HG03575 (cell line): Measurements from ENCODE around the gene NIM1K.
A peak's percentile ranks its signal among the peaks of the same experiment; 100 is the strongest.

ENCODE experiments used
- ATAC-seq: cut with Tn5 transposase; IDR thresholded peaks from one replicate; pipeline ENCODE4 v1.9.1; 2021; ENCODE audit not compliant: unreplicated experiment, insufficient number of reproducible peaks, low FRiP score; ENCODE audit errors: extremely low read depth

The NIM1K gene

DNA sequence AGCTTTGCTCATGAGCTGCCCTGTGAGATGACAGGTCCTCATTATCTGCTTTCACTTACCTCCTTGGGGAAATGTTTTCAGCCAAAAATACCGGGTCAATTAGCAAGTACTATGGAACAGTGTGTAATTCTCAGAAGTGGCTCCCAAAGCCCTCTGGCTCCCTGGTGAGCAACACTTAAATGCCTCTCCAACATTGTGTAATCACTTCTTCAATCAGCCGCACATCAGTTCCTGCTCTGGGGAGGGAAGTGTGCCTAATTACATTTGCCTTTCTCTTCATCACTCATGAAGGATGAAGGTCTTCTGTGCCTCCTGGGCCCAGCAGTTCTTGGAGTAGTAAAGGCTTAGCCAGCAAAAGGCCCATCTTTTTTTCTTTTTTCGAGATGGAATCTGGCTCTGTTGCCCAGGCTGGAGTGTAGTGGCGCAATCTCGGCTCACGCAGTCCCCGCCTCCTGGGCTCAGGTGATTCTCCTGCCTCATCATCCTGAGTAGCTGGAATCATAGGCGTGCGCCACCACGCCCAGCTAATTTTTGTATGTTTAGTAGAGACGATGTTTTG is 23.1 kb downstream of the NIM1K start:
- ATAC-seq = no peak

DNA sequence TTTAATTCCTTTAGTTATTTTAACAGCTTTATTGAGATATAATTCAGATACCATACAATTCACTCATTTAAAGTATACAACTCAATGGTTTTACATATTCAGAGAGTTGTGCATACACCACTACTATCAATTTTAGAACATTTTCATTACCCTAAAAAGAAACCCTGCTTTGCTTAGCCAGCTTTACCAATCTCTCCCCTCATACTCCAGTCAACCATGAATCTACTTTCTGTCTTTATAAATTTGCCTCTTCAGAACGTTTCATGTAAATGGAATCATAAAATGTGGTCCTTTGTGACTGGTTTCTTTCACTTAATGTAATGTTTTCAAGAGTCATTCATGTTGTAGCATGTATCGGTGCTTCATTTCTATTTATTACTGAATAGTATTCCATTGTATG is 24.9 kb downstream of the NIM1K start:
- no peak for ATAC-seq

DNA sequence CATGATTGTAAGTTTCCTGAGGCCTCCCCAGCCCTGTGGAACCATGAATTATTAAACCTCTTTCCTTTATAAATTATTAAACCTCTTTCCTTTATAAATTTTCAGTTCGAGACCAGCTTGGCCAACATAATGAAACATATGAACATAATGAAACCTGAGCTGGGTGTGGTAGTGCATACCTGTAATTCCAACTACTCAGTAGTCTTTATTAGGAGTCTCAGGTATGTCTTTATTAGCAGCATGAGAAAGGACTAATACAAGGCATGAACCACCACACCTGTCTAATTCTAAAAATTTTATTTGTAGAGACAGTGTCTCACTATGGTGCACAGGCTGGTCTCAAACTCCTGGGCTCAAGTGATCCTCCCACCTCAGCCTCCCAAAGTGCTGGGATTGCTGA is 27.1 kb downstream of the NIM1K start:
- no peak for ATAC-seq

DNA sequence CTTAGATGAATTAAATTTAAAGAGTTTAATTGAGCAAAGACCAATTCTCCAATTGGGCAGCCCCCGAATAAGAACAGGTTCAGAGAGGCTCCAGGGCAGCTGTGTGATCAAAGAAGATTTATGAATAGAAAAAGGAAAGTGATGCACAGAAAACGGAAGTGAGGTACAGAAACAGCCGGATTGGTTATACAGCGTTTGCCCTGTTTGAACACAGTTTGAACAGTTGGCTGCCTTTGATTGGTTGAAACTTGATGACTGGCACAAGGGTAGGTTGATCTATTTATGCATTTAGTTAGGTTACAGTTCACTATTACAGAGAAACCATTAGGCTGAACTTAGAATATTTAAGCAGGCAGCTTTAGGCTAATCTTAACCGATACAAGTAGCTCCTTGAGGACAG is 29.5 kb downstream of the NIM1K start:
- ATAC-seq = no peak

DNA sequence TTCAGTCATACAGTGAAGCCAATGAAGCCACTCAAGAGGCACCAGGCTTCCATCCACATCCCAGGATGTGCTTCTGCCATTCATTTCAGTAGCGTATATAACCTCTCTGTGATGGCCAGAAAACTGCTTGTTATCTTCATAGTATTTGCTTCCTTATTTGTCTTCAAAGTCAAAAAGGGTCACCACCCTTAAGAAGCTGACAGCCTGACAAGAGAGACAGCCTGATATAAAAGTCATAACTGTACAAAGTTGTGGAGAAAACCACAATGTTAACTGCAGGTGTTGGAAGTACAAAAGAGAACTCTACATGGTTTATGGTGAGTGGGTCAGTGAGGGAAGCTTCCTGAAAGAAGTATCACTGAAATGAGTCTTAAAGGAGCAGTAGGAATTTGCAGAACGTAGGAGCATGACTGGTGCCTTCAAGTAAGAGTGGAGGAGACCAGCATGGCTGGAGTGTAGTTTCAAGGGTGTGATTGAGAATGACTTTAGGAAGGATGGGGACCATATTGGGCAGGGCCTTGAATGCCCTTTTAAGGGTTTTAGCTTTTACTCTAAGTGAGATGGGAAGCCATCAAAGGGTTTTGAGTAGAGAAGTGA is 33.7 kb downstream of the NIM1K start:
- ATAC-seq = no peak

DNA sequence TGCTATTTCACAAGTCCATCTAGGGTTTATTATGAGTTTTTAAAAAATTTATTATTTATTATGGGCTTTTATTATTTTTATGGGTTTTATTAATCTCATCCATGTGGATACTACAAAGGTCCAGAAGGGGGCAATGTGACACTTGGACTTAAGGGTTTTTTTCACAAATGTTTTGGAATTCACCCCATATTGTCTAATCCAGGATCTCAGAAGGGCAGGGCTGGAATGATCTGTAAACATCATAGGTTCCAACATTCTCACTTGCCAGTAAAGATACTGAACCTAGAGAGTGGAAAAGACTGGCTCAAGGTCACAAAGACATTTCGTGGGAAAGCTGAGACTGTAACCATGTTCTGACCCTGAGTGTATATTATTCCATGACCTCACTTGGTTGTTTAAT is 35.6 kb downstream of the NIM1K start:
- ATAC-seq = no peak

DNA sequence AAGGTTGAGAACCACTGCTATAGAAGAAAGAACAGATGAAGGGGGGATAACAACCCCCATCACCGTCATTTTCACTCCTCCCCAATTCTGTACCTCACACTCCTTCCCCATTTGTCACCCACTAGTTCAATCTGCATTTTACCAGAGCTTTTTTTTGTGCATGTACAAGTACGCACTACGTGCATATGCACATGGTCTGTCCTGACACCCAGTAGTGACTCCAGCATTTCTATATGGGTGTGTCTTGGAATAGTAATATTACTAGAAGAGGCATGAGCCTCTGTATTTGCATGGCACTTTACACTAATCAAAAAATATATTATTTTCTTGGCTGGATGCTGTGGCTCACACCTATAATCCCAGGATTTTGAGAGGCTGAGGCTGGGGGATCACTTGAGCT is 38.7 kb downstream of the NIM1K start:
- ATAC-seq = no peak

DNA sequence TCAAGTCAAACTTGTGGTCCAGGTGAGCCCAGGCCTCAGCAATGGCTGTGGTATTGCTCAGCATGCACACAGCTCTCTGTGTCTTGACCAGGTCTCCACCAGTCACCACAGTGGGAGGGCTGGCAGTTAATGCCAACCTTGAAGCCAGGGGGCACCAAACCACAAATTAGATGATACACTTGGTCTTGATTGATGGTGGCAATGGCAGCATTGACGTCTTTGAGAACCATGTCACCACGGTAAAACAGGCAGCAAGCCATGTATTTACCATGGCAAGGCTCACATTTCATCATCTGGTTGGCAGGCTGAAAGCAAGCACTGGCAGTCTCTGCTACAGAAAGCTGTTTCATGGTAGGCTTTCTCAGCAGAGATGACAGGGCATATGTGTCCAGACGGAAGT is 40.0 kb downstream of the NIM1K start:
- ATAC-seq = no peak

DNA sequence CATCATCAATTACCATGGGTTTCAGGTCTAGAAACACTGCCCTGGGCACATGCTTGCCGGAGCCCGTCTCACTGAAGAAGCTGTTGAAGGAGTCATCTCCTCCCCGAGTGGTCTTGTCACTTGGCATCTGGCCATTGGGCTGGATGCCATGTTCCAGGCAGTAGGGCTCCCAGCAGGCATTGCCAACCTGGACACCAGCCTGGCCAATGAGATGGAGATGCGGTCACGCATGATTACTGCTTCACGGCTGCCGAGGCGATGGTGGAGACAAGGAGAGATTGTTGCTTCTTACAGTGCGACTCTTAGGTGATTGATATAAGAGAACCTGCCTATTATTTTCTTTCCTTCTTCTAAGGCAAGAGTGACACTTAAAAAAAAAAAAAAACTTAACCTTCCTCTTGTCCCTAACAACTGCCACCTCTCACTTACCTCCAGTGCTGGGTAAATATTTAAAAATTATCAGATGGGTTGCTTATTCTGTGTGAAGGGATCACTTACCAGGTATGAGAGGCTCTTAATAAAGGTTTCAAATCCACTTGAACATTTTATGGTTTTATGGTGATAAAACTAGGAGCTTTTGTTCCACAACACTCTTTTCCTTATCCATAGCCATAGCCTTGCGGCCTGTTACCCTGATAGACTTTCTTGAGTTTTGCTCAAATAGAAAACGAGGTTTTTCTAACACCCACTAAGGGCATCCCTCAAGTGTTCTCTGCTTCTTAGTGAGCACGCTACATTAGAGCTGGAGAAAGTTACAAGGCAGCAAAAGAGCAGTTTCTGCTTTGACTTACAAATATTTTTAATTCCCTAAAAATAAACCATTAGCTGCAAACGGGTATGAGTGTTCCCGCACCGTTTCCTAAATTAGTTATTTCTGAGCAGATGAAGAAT is 41.2 kb downstream of the NIM1K start:
- no peak for ATAC-seq

DNA sequence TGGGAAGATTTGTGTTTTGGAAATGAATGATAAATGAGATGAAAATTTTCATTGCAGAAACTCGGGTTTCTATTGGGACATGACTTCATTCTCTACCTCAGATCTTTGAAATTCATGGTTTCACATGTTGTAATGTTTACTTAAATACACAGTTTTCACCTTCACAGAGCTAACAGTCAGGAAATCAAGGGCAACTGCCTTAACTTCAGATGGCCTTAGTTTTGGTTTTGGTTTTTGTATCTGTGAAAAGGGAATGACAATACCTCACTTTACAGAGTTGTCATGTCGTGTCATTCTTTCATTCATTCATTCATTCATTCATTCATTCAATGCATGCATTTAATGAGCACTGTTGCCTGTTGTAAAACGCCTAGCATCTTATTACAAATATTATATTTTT is 41.9 kb downstream of the NIM1K start:
- no peak for ATAC-seq

DNA sequence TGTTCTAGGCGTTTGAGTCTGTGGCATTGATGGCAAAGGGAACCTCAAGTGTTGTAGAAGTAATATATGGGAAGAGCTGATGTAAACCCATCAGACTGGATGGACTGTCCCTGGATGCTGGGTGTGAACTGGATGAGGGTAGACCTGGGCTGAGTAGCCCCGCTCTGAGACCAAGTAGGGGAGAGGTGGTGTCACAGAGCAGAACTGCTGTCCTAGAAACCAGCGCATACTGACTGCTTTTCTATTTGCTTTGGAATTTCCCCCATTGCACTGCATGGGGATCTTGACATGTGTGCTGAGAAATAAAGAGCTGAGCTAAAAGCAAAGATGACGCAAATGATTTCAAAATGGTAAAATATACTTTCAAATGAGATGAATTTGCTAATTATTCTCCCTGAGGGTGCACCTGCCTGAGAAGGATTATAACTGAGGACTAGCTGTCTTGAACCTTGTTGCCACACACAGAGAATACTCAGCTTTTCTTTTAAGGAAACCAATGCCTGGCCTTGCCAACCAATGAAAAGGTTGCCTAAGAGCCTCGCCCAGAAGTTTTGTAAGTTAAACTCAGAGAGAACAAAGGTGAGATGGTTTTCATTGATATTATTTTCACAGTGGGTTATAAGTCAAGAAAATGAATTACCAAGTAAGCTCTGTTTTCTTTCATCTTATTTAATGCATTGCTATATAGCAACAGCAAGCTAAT is 44.8 kb downstream of the NIM1K start:
- ATAC-seq = no peak

DNA sequence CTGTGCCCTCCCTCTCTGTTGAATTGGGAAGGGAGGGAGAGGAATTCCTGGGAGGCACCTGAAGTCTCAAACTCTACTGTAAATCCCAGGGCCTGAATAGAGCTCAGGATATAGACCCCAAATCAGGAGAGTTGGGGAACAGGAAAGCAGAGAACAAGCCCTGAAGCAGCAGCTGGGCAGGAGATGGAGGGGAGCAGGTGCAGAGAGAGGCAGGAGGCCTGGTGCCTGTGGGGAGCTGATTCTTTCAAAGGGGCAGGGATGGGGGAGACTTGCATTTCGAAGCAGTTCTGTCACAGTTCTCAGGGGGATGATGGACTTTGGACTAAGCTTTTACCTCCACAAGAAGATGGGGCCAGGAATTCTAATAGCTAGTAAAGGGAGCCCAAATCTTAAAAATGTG is 50.2 kb downstream of the NIM1K start:
- no peak for ATAC-seq

DNA sequence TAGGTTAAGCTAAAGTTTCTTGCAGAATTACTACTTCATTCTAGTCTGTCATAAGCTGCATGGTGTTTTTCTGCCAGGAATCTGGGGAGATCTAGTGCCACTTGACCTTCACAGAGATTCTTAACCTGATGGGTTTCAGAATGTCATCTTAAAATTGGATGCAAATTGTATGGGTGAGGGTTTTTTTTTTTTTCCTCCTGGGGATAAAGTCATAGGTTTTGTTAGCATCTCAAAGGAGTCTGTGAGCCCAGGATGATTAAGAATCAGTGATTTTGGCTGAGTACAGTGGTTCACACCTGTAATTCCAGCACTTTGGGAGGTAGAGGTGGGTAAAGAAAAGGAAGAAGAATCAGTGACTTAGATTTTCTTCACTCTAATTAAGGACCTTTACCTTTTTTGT is 51.2 kb downstream of the NIM1K start:
- ATAC-seq = no peak

DNA sequence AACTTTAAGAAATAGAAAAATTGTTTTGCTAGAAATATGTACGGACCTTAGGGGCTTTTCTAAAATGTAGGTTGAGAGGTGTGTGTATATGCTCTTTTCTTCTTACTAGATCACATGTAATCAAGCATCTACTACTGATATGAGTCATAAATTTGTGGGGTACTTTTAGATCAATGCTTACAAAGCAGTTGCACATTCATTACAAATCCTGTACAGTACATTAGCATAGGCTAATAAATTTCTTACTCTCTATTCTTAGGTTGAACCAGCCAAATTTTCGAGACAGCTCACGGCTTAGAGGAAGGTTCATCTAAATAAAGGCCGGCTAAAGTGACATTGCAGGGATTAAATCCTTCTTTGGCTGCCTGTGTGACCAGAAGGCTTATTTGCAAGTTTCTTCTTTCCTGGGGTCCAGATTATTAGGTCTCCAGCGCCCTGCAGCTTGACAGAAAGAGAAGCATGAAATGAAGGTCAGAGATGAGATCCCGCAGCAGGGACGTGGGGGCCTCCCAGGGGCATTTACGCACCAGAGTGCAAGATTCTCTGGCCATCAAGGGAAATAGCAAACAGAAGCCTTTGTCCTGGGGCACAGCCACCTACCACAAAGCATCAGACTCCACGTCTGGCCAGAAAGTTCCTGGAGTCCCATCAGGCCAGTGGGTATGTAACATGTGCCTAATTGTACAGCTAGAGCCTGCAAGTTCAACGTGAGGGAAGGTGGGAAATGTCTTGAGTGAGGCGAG is 53.0 kb downstream of the NIM1K start:
- peak; percentile 78 for ATAC-seq

DNA sequence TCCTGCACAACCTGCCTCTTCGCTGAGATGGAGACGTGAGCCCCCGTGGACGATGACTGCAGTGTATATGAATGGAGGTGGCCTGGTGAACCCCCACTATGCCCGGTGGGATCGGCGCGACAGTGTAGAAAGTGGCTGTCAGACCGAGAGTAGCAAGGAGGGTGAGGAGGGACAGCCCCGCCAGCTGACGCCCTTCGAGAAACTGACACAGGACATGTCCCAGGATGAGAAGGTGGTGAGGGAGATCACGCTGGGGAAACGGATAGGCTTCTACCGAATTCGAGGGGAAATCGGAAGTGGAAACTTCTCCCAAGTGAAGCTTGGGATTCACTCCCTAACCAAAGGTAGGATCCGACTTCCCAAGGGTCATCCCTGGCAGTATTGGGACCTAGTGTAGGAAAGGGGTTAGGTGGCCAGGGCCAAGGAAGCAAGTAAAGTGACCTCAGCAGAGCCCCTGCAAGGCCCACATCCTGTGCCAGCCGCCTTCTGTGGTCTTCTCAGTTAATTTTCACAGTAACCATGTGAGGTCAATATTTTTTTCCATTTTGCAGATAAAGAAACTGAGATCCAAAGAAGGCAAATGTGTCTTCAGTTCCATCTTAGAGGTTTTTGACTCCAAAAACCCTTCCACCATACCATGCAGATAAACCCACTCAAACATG is 53.8 kb downstream of the NIM1K start:
- ATAC-seq = no peak

DNA sequence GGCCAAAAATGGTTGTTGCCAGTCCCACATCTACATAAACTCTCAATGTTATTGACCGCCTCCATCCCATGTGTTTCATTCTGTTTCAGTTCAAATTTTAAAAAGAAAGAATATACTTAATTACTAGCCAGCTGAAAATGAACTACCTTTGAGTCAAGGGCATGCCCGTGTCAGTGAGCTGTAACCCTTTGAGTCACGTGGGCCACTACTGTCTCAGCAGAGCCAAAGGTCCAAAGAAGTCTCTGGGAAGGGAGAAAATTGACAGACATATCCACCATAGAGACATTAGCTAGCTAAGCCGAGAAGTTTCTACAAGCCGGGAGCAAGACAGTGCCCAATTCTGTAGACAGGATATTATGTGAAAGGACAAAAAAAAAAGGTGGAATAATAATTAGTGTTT is 59.7 kb downstream of the NIM1K start:
- ATAC-seq = no peak

DNA sequence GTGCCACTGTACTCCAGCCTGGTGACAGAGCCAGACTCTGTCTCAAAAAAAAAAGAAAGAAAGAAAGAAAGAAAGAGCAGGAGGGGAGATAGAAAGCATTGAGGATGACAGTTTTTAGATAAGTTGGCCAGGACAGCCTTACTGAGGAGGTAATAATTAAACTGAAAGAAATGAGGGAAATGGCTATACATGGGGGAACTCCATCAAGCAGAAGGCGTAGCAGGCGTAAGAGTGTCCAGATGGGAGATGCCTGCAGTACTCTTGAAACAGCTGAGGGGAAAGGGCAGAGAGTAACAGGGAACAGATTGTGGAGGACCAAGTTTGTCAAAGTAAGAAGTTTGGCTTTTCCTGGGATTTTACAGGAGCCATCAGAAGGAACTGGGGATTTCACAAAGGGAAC is 63.7 kb downstream of the NIM1K start:
- no peak for ATAC-seq

DNA sequence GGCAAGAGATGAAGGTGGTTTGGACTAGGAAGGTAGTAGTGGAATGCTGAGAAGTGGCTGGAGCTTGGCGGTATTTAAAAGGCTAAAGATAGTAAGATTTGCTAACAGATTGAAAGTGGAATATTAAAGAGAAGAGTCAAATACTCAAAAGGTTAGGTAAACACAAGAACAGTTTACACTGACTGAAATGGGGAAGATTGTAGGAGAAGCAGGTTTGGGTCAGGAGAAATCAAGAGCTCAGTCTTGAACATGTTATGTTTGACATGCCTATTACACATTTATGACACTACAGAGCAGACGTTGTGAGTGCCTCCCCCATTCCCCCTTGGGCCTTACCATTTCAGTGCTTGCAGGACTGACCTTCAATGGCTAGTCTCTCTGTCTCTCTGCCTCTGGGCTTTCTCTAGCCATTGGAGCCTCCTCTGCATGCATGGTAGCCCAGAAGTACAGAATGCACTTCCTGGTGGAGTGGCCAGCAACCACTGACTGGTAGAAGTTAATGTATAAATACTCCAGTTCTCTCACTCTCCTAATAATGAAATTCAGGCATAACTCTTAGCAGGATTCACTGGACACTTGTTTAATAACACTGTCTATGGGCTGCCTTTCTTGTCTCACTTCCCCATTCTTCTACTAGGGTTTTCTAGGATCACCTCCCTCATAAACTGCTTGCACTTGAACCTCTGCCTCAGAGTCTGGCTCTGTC is 64.4 kb downstream of the NIM1K start:
- ATAC-seq = no peak
